Measurements from ENCODE around the gene SLC25A33.
"Not testable (repeated sequence)": the region's sequence is repeated elsewhere in the genome, so short reads cannot be mapped to it uniquely, and the experiment has no call there.

The SLC25A33 gene

DNA sequence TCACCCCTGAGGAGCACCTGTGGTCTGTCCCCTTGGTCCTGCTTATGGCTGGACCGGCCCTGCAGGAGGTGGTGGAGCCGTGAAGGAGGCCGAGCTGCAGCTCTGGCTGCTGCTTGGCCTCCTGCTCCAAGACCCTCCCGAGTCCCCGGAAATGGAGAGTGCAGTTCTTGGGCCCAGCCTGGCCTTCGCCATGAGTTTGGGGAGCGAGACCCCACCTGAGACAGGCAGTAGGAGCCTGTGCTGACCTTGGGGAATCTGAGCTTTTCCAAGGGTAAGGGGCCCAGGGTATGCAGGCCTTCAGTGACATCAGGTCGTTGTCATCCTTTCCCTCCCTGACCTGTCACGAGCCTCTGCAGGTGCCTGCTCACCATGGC is 63.5 kb downstream of the SLC25A33 start:
- DNase-seq, result no peak

DNA sequence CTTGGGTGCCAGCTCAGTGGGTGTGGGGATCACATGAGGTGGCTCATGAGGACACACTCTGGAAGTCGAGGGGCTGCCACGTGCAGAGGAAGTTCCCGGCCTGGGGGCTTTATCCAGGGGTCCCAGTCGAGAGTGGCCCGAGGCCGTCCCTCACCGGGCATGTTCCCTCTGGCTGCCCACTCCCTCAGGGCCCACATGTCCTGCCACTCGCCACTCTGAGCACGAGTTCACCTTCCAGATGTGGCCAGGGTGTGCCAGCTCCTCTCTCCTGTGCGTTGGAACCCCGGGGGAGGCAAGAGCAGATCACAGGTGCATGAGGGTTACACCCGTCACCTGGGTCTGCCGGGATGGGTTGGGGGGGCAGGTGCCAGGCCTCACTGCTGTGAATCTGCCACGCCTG is 64.0 kb downstream of the SLC25A33 start:
- DNase-seq, result no peak

DNA sequence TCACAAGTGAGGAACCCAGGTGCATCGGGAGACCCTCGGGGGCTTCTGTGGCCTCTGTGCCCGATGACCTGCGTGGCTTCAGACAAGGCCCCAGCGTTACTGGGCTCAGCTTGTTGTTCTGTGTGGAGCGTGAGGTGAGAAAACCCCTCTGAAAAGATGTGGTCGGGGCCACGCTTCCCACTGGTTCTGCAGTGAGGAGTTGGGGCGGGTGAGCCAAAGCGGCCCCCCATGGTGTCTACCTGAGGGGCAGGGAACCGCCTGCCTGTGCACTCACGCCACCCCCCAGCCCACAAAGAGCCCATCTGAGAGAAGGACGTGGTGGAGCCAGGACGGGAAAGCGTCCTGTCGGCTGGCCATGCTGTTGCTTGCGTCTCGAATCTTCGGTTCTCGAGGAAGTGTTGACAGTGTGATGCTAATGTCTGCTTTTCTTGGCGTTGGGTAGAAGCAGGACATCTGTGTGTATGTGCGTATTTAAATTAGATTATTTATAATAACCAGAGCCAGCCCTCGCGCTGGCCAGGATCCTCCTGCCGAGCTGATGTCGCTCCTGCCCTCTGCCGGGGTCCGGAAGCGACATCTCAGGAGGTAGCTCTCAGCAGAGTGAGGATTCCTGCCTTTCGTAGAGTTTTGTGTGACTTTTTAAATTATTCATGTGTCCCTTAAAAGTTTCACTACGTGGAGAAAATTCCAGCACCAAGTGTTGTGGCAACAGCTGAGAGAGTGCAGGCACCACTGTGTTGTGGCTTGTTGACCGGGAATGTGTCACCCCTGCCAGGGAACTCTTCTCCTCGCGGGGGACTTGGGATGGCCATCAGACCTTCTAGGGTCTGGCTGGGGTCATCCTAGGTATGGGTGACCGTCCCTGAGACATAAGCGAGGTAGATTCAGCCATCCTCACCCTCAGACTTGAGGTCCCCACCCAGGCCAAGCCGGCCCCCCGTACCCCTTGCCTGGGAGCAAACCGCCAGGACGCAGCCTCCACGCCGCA is 64.8 kb downstream of the SLC25A33 start:
- no peak for DNase-seq

- no peak for DNase-seq
Measured at GRCh38 chr1:9604836-9605235, 65.6 kb downstream of the SLC25A33 start.

DNA sequence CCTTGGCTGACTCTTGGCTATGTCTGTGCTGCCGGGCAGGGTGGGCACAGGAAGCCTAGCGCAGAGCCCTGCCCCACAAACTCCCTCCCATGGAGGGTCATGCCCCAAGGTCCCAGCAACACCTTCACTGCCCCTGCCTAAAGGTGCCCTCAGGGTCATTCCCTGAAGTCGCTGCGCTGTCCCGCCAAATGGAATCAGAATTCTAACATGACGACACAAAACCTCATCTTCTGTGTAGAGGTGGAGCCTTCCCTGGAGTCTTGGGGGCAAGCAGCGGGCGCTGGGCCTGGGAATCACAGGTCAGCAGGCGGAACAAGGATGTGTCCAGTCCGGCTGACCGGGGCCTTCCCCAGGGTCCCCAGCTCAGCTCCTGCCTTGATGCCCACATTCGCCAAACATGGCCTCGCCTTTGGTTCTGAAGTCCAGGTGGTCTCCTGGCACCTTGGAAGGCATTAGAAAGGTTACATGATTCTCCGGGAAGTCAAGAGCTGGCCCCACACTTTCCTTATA is 66.7 kb downstream of the SLC25A33 start:
- no peak for DNase-seq

DNA sequence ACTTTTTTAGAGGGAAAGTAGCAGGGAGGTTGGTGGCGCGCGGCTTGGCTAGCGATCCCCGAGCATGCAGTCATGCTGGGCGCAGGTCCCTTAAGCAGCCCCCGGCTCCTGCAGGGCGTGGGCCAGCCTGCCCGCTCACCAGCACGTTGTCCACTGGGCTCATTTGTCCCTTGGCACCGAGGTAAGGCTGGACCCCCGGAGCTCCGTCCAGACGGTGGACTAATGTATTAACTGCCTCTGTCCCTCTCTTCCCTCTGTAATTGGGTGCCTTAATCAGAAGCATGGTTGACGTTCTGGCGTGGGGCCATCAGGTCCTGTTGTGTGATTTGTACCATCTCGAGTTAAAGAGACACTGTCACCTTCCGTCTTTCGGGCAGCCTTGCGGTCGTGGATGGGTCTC is 67.2 kb downstream of the SLC25A33 start:
- DNase-seq, result no peak

GRCh38 chr1:9606948-9607347 is 67.7 kb downstream of the SLC25A33 start:
- DNase-seq, result no peak

DNA sequence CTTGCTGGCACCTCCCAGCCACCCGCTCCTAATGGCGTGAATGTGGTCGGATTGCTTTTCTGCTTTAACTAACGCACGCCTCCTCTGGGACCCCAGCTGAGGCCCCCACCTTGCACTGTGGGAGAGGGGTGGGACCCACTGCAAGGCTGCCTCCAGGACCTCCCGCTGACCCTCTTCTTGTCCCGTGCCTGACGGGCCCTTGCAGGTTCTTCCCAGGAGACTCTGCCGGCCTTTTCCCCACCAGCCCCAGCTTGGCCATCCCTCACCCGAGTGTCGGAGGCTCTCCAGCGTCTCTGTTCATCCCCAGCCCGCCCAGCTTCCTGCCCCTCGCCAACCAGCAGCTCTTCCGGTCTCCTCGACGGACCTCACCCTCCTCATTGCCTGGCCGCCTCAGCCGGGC is 68.1 kb downstream of the SLC25A33 start:
- no peak for DNase-seq

- no peak for DNase-seq
Measured at GRCh38 chr1:9609998-9610397, 70.7 kb downstream of the SLC25A33 start.

DNA sequence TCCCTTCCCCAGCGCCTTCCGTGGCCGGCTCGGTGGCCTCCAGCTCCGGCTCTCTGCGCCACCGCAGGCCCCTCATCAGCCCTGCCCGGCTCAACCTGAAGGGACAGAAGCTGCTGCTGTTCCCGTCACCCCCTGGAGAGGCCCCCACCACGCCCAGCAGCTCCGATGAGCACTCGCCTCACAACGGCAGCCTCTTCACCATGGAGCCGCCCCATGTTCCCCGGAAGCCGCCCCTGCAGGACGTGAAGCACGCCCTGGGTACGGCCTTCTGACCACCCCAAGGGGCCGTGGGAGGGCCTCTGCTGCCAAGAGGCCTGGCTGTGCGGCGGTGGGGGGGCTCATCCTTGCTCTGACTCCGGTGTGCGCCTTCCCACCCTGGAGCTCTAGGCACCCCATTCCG is 71.3 kb downstream of the SLC25A33 start:
- DNase-seq, result no peak

DNA sequence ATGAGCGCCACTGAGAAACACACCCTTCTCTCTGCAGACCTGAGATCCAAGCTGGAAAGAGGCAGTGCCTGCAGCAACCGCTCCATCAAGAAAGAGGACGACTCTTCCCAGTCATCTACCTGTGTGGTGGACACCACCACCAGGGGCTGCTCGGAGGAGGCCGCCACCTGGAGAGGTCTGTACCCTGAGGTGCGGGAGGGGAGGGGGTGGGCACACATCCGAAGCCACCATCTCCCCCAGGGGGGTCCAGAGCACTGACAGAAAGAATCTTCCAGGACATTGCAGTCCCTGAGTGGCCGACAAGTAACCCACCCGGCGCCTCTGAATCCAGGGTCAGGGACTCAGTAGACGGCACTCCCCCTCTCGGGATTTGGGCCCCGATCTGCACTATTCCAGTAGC is 72.5 kb downstream of the SLC25A33 start:
- no peak for DNase-seq

GRCh38 chr1:9612162-9612845 is 73.0 kb downstream of the SLC25A33 start:
- DNase-seq, result no peak

- no peak for DNase-seq
Measured at GRCh38 chr1:9612871-9613624, 73.8 kb downstream of the SLC25A33 start.

DNA sequence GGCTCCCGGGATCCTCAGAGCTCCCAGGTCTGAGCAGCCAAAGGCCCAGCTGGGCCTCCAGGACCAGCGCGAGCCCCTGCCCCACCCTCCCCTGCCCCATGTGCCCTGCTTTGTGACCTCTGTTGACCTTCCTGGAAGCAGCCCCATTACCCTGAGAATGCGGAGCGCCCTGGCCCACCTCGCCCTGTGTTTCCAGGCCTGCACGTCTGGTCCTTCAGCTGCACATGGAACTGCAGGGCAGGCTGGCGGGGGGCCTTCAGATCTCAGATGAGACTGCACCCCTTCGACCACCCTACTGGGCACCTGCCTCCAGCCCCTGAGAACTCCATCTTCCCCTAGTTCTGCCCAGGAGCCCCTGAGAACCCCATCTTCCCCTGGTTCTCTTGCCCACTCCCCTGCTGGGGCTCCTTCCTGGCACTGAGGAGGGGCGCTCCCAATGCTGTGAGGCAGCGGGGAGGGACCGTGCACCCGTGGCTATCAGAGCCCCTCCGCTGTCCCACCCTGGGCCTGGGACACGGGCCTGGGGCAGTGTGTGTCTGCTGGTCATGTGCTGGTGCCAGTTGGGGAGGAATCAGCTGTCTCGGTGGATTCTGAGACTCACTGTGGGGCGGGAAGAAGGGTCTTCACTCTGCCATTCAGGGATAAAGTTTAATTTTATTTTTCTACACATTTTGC is 74.5 kb downstream of the SLC25A33 start:
- no peak for DNase-seq

DNA sequence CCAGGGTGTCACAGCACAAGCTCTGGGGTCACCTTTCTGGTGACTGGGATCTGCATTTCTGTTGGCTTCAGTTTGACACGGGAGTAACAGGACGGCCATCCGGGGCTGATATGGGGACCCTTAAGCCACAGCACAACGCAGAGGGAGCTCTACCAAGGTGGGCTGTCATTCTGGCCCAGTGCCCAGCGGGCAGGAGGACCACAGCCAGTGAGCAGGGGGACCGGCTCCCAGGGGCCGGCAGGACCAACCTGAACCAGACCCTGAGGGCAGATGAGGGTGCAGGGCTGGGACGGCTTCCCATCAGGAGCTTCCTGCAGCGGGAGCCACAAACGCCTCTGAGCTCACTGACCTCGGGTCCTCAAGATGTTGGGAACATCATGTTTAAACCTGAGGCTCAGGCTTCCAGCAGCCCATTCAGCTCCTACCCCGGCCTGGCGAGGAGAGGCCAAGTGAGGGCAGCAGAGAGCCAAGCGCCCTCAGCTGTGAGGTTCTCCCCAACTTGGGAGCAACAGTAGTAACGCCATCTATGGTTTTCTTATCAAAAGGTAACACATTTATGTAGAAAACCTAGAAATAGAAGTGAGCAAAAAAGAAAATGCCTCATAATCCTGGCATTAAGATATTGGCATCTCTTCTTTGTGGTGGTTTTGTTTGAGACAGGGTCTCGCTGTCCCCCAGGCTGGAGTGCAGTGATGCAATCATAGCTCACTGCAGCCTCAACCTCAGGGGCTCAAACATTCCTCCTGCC is 76.2 kb downstream of the SLC25A33 start:
- DNase-seq, result no peak

DNA sequence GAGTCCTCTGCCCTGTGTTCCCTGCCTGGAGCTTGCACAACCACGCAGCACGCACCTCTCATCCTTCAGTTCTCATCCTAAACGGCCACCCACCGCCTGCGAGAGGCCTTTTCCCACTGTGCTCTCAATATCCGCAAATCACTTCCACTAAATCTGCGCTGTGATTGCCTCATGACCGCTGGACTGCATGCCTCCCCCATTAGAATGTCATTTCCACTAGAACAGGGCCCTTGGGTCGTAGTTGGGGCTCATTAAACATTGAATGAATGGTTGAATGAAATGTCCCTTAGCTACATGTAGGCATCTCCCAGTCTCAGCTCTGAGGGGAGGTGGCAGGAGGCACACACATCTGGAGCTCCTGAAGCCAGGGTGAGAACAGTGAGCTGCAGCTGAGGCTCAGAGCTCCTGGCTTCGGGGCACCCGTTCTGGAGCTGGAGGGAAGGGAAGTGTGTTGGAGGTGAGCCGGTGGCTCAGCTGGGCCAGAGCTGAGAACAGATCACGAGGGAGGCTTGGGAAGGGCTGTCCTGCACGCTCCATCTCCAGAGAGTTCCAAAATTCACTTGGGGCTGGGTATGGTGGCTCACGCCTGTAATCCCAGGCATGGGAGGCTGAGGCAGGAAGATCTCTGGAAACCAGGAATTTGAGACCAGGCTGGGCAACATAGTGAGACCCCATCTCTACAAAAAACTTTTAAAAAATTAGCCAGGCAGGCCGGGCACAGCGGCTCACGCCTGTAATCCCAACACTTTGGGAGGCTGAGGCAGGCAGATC is 79.8 kb downstream of the SLC25A33 start:
- DNase-seq, result no peak

GRCh38 chr1:9621032-9621431 is 81.8 kb downstream of the SLC25A33 start:
- DNase-seq, result no peak

DNA sequence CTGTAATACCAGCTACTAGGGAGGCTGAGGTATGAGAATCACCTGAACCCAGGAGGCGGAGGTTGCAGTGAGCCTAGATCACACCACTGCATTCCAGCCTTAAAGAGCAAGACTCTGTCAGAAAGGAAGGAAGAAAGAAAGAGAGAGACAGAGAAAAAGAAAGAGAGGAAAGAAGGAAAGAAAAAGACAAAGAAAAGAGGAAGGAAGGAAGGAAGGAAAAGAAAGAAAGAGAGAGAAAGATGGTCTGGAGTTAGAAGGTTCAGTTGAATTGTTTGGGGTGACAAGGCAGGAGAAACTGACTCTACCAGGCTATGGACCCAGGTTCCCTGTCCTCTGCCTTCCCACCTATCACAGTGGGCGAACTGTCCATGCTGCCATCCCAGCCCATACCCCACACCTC is 84.8 kb downstream of the SLC25A33 start:
- no peak for DNase-seq

DNA sequence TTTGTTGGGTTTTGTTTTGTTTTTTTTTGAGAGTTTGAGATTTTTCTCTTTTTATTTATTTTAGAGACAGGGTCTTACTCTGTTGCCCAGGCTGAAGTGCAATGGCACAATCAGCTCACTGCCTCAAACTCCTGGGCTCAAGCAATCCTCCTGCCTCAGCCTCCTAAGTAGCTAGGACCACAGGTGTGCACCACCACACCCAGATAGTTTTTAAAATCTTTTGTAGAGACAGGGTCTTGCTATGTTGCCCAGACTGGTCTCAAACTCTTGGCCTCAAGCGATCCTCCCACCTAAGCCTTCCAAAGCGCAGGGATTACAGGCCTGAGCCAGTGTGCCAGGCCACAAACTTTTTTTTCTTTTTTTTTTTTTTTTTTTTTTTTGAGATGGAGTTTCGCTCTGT is 85.8 kb downstream of the SLC25A33 start:
- not testable (repeated sequence) for DNase-seq

DNA sequence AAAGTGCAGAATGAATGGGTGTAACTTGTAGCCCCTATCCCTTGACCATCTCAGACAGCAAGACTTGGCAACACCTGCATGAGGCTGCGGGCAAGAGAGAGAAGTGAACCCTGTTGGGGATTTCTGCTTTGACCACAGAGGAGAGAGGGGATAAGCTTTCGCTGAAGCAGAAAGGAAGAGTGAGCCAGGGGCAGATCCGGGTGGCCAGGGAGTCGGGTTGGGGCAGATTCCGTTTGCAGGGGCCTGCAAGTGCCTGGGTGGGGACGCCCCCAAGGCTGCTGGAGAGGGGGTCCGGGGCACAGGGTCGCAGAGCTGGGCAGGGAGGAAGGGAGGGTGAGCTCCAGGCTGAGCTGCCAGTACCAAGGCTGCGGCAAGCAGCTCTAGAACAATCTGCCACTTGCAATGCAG is 86.9 kb downstream of the SLC25A33 start:
- no peak for DNase-seq
